M059J (cell line): ENCODE measurements around the gene C5orf58. TPM values are rescaled to one million over a fixed set of nuclear protein-coding genes. Genes with fewer than 3 reads are reported as not detected.
"Not testable (repeated sequence)": the region's sequence is repeated elsewhere in the genome, so short reads cannot be mapped to it uniquely, and the experiment has no call there.

ENCODE experiments used
- DNase-seq: peaks from one replicate; pipeline ENCODE4 v3.0.0-alpha.2; 2012; ENCODE audit warnings: low read depth
- total RNA-seq: library from RNA; depleted of rRNA; stranded (reverse); fragments of >200 nt; shearing (Covaris generic); gene quantifications from 2 replicates; pipeline ENCODE4 v1.2.3, GENCODE V29; 2014

The C5orf58 gene
- total RNA-seq, 1 experiment from 2014 or later, result not detected

GRCh38 chr5:170223906-170224305 lies 8.9 kb upstream of the C5orf58 start:
- DNase-seq, result no peak

- DNase-seq, result peak; percentile 64
Observed at GRCh38 chr5:170225326-170226128, 7.3 kb upstream of the C5orf58 start.

DNA sequence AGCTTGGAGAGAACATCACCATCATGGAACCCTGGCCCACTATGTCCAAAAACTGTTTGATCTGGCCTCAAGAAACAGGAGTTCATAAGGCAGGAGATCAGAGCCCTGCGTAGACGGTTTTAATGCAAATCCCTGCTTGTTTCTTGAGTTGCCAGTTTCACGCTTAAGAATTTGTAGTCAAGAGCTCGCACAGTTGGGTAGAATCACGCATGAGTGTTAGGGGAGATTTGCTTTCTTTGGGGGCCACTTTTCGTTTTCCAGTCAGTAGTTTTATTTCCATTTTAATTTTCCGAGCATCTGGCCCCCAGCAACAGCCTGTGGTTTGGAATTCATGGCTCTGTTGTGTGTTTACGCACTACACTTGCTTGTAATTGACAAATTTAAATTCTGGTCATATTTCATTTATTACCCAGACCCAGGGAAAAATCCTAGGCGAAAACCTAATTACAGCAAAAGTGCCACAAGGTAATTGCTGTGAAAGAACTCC lies 6.6 kb upstream of the C5orf58 start:
- no peak for DNase-seq

- no peak for DNase-seq
Observed at GRCh38 chr5:170226661-170227060, 6.1 kb upstream of the C5orf58 start.

DNA sequence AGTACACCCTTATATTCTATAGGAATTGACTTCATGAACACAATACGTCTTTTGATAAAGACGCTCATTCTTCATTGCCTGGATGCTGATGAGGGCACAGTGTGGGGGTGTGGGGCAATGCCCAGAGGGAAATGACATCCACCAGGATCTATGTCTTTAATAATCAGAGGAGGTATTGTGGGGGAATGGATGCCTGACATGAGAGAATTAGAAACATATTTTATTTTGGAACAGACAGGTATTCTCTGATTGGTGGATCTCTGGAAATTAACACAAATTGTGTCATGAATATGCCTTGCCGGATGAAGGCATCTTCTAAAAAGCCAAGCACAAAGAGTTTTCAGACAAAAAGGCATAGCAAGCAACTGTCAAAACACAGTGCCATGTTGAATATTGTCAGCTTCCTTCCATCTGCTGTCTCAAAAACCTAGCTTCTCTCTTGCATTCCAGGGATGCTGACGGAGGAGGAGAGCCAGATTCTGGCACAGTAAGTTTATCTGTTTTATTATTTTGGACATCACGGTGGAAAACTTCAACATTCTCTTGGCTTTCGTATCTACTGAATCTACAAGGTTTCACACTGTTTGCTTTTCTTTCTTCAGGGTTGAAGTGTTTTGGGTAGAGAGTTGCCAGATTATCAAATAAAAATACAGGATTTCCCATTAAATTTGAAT lies 3.9 kb upstream of the C5orf58 start:
- no peak for DNase-seq

- no peak for DNase-seq
Observed at GRCh38 chr5:170233358-170233892, 640 bp downstream of the C5orf58 start.

DNA sequence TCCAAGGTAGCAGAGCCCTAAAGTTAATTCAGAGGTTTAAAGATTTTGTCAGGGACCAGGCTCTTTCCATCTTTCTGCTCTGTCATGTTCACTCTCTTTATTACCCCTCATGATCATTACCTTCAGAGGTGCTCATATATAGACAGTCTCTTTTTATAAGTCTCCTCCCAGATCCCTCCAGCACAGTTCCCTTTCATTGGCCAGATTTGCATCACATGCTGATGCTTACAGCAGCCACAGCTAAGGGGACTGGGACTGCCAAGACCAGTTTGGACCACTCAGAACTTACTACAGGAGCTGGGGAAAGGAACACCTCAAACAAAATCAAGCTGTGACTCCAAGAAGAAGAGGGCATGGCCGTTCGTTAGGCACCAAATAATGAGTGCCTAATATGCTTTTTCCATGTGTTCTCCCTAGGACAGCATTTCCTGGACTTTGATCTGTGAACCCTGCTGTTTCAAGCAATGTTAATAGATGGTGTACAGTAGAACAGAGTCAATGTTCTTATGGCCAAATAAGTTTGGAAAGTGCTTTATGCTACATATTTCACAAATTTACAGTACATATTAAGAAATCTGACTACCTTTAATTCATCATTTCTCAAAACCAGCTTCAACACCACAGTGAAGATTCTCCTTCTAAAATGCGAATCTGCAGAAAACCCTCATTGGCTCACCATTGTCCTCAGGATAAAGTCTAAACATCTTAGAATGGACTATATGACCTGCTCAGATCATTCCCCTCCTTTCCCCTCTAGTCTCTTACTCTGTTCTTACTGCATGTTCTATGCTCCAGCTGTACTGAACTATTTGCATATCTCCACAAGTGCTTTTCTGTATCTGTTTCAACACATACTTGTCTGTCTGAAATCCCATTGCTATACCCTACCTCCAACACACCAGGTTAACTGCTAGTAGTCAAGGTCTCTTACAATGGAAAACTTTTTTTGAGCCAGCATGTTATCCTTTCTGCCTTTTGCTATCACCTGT lies 3.4 kb downstream of the C5orf58 start:
- DNase-seq, result no peak

- DNase-seq, result no peak
Observed at GRCh38 chr5:170238456-170239196, 5.8 kb downstream of the C5orf58 start.

DNA sequence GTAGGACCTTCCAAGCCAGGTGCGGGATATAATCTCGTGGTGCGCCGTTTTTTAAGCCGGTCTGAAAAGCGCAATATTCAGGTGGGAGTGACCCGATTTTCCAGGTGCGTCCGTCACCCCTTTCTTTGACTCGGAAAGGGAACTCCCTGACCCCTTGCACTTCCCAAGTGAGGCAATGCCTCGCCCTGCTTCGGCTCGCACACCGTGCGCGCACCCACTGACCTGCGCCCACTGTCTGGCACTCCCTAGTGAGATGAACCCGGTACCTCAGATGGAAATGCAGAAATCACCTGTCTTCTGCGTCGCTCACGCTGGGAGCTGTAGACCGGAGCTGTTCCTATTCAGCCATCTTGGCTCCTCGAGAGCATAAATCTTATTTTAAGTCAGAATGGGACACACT lies 12.7 kb downstream of the C5orf58 start:
- DNase-seq, result not testable (repeated sequence)

- DNase-seq, result no peak
Observed at GRCh38 chr5:170246126-170246870, 13.5 kb downstream of the C5orf58 start.

GRCh38 chr5:170247363-170247762 lies 14.6 kb downstream of the C5orf58 start:
- DNase-seq, result no peak

GRCh38 chr5:170248172-170248930 lies 15.6 kb downstream of the C5orf58 start:
- DNase-seq, result no peak

DNA sequence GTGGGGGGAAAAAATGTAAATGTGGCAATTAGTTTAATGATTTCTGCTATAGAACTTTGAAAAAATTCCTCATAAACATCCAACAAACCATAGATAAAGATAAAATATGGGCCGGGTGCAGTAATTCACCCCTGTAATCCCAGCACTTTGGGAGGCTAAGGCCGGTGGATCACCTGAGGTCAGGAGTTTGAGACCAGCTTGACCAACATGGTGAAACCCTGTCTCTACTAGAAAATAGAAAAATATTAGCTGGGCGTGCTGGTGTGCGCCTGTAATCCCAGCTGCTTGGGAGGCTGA lies 16.1 kb downstream of the C5orf58 start:
- not testable (repeated sequence) for DNase-seq

- DNase-seq, result no peak
Observed at GRCh38 chr5:170249355-170249754, 16.6 kb downstream of the C5orf58 start.

- no peak for DNase-seq
Observed at GRCh38 chr5:170250810-170251317, 18.1 kb downstream of the C5orf58 start.

GRCh38 chr5:170251462-170251861 lies 18.7 kb downstream of the C5orf58 start:
- DNase-seq, result no peak

DNA sequence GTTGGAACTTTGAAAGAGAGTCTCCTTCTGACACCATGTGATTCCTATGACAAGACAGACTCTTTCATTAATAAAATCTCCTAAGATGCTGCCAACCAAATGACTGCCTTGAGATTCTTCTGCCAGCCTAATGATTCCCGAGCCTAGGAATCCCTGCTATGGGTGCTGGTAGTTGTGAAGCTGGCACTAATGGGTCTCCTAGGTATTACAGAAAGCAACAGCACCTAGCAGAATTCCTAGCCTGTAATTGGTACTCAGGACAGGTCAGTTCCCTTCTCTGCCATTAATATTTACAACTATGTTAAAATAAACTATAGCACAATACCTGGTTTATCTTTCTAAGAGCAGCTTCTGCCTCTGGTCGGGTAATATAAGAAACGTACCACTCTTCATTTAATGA lies 19.3 kb downstream of the C5orf58 start:
- no peak for DNase-seq

DNA sequence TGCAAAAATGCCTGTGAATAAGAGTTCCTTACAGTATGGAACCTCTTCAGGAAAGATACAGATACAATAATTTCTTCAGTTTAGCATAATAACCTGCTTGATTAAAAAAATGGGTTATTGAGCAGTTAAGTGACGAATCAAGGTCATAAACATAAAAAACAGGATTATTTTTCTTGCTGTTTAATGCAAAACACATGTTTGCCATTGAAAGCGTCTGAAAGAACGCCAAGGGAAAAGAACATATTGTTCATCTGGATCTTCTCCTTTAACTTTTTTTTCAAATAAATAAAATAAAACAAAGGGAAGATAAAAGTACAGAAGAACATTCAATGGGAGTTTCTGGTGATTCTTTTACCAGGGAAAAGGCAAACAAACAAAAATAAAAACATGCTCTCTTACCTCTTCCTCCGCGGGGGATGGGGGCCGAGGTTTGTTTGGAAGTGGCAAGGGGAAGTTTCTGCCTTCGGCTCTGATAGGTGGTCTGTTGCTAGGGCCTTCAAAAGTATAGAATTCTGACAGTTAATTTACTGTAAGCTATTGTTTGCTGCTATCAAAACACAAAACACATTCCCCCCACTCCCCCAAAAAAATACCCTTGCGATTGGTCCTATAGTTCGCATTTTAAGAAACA lies 20.1 kb downstream of the C5orf58 start:
- DNase-seq, result no peak

DNA sequence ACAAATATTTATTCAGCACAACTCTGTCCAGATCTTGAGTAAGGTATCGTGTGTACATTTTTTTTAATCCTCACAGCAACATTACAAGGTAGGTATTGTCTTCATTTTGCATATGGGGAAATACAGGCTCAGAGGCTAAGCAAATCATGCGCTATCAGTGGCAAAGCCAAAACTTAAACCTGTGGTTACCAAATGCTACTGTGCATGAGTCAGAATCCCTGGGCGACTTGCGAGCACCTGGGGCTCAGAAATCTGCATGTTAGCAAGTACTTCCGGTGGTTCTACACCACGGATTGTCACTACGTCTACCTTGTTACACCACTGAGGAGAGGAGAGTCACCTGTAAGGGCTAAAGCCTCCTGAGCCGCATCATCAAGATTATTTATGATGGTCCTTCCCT lies 21.3 kb downstream of the C5orf58 start:
- peak; percentile 43 for DNase-seq
